HepG2 (cell line): ENCODE results near the gene TUBA4B. TPM values are rescaled to one million over a fixed set of nuclear protein-coding genes. Genes with fewer than 3 reads are reported as not detected.

Experiments used
- ATF5 ChIP-seq: sonication (generic); formaldehyde crosslinking; IDR thresholded peaks from 2 replicates; pipeline ENCODE4 v1.4.0; 2020; ENCODE audit warnings: mild to moderate bottlenecking, low read depth, missing genetic modification reagents
- CENPT ChIP-seq: sonication (generic); formaldehyde crosslinking; IDR thresholded peaks from 2 replicates; pipeline ENCODE4 v1.8.0; 2022; ENCODE audit warnings: low read depth, mild to moderate bottlenecking, moderate library complexity, missing genetic modification reagents
- HDAC6 ChIP-seq: fragments of 200-600 bp; sonication (generic); IDR thresholded peaks from 2 replicates; pipeline ENCODE4 v1.7.0; 2017; ENCODE audit warnings: mild to moderate bottlenecking, antibody characterized with exemption, low read length, low read depth
- HIVEP1 ChIP-seq: sonication (generic); formaldehyde crosslinking; IDR thresholded peaks from 2 replicates; pipeline ENCODE4 v1.4.0; 2020; ENCODE audit warnings: mild to moderate bottlenecking, missing genetic modification reagents
- KLF15 ChIP-seq: sonication (generic); formaldehyde crosslinking; IDR thresholded peaks from 2 replicates; pipeline ENCODE4 v1.8.1; 2023; ENCODE audit warnings: borderline replicate concordance, mild to moderate bottlenecking, inconsistent platforms, missing genetic modification reagents, mixed read lengths
- MEIS1 ChIP-seq: sonication (generic); formaldehyde crosslinking; IDR thresholded peaks from 2 replicates; pipeline ENCODE4 v1.9.0; 2021; ENCODE audit warnings: mild to moderate bottlenecking, missing genetic modification reagents, moderate library complexity, borderline replicate concordance
- MYNN ChIP-seq: sonication (generic); formaldehyde crosslinking; IDR thresholded peaks from 2 replicates; pipeline ENCODE4 v1.4.0; 2020; ENCODE audit warnings: mild to moderate bottlenecking, low read depth, missing genetic modification reagents
- NBN ChIP-seq: fragments of 450-650 bp; conservative IDR thresholded peaks from 2 replicates; pipeline ENCODE4 v1.6.1; 2017
- ZBTB38 ChIP-seq: sonication (generic); formaldehyde crosslinking; IDR thresholded peaks from 2 replicates; pipeline ENCODE4 v1.5.1; 2020; ENCODE audit warnings: mild to moderate bottlenecking, missing genetic modification reagents
- ZFP1 ChIP-seq: IDR thresholded peaks from 2 replicates; pipeline ENCODE4 v1.6.1; 2016
- ZNF10 ChIP-seq: sonication (generic); formaldehyde crosslinking; IDR thresholded peaks from 2 replicates; pipeline ENCODE4 v1.4.0; 2020; ENCODE audit warnings: mild to moderate bottlenecking, low read depth, missing genetic modification reagents, borderline replicate concordance
- ZNF230 ChIP-seq: sonication (generic); formaldehyde crosslinking; IDR thresholded peaks from 2 replicates; pipeline ENCODE4 v1.4.0; 2020; ENCODE audit warnings: mild to moderate bottlenecking, missing genetic modification reagents
- ZNF432 ChIP-seq: sonication (generic); formaldehyde crosslinking; IDR thresholded peaks from 2 replicates; pipeline ENCODE4 v1.5.0; 2020; ENCODE audit warnings: missing genetic modification reagents, mild to moderate bottlenecking, borderline replicate concordance
- ZNF530 ChIP-seq: sonication (generic); formaldehyde crosslinking; IDR thresholded peaks from 2 replicates; pipeline ENCODE4 v1.5.0; 2020; ENCODE audit warnings: low read depth, mild to moderate bottlenecking, missing genetic modification reagents
- ZNF550 ChIP-seq: sonication (generic); formaldehyde crosslinking; IDR thresholded peaks from 2 replicates; pipeline ENCODE4 v1.4.0; 2020; ENCODE audit warnings: mild to moderate bottlenecking, missing genetic modification reagents, borderline replicate concordance
- ZNF558 ChIP-seq: sonication (generic); formaldehyde crosslinking; IDR thresholded peaks from 2 replicates; pipeline ENCODE4 v1.9.0; 2022; ENCODE audit warnings: mild to moderate bottlenecking, missing genetic modification reagents, borderline replicate concordance
- ZNF674 ChIP-seq: sonication (generic); formaldehyde crosslinking; IDR thresholded peaks from 2 replicates; pipeline ENCODE4 v1.5.0; 2020; ENCODE audit warnings: low read depth, mild to moderate bottlenecking, missing genetic modification reagents
- ZSCAN21 ChIP-seq: sonication (generic); formaldehyde crosslinking; IDR thresholded peaks from 2 replicates; pipeline ENCODE4 v1.8.0; 2022; ENCODE audit warnings: mild to moderate bottlenecking, missing genetic modification reagents, moderate library complexity, borderline replicate concordance
- polyA plus RNA-seq, 8 experiments: library from polyadenylated mRNA; depleted of rRNA in 3 of 8; stranded (reverse) in 7 of 8; unstranded in 1 of 8; fragments of >200 nt; fragmentation: Illumina TruSeq in 4 of 8; extraction: Trizol in 4 of 8; gene quantifications; 2 replicates each; pipeline versions ENCODE4 v1.2.1 to v1.2.3, GENCODE V29; 2011 to 2016; ENCODE audit warnings: low read depth in 4 of 8, missing spikeins in 1 of 8, mixed read lengths in 1 of 8; ENCODE audit not compliant: insufficient read depth in 1 of 8
- total RNA-seq, 5 experiments: library from RNA; depleted of rRNA; stranded (reverse); fragments of >200 nt; fragmentation: Illumina TruSeq; extraction: Trizol; gene quantifications; 2 replicates each; pipeline ENCODE4 v1.2.3, GENCODE V29; 2016; ENCODE audit warnings: low read depth in 1 of 5
- TF ChIP-seq, protein P1 (sequence below): sonication (generic); formaldehyde crosslinking; IDR thresholded peaks from 2 replicates; pipeline ENCODE4 v1.4.0; 2020; ENCODE audit warnings: missing genetic modification reagents, borderline replicate concordance
- TF ChIP-seq, protein P2 (sequence below): sonication (generic); formaldehyde crosslinking; IDR thresholded peaks from 2 replicates; pipeline ENCODE4 v1.5.1; 2020; ENCODE audit warnings: missing genetic modification reagents, mild to moderate bottlenecking, borderline replicate concordance
- TF ChIP-seq, protein P3 (sequence below): sonication (generic); formaldehyde crosslinking; IDR thresholded peaks from 2 replicates; pipeline ENCODE4 v1.8.0; 2023; ENCODE audit warnings: mild to moderate bottlenecking, missing genetic modification reagents
- TF ChIP-seq, protein P4 (sequence below): IDR thresholded peaks from 2 replicates; pipeline ENCODE4 v1.6.1; 2016; ENCODE audit warnings: control low read depth

TUBA4B gene
- total and polyA plus RNA-seq, 2 of the 13 experiments (the other 11 are each of a cell fraction or from before 2014, with no cell fraction given), result 0.18 to 0.22 TPM

DNA sequence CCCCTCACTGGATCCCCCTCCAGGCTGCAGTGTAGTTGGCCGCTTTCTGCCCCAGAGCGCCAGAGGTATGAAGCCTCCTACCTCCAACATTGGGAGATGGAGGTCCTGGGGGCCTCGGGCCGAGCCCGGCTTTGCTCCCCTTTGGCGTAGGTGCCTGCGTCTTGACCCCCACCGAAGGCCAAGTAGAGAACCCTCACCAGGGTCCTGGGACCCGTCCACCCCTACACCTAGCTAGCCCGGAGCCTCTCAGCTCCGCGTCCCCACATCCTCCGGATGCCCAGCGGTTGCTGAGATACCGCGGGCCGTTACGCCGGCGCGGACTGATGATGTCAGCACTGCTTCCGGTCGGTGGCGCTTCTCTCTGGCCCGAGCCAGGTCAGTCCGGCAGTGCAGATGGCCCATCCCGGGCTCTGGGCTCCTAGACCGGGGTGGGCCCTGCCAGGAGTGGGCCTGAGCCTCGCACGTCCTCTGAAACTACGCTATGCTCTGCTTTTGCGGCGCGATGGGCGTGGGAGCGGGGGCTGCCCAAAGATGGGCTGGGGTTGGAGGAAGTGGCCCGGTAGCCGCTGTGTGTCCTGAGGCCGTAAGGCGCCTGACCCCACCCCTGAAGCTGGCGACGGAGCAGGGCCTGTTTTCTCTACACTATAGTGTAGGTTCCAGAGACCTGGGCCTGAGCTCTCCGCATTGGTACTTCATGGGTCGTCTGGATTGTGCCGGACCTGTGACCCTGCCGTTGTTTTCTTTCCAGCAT lies 7.7 kb upstream of the TUBA4B start, which contains the start of the genes GLB1L and STK16 (continued):
- TF ChIP-seq, protein P1, sequence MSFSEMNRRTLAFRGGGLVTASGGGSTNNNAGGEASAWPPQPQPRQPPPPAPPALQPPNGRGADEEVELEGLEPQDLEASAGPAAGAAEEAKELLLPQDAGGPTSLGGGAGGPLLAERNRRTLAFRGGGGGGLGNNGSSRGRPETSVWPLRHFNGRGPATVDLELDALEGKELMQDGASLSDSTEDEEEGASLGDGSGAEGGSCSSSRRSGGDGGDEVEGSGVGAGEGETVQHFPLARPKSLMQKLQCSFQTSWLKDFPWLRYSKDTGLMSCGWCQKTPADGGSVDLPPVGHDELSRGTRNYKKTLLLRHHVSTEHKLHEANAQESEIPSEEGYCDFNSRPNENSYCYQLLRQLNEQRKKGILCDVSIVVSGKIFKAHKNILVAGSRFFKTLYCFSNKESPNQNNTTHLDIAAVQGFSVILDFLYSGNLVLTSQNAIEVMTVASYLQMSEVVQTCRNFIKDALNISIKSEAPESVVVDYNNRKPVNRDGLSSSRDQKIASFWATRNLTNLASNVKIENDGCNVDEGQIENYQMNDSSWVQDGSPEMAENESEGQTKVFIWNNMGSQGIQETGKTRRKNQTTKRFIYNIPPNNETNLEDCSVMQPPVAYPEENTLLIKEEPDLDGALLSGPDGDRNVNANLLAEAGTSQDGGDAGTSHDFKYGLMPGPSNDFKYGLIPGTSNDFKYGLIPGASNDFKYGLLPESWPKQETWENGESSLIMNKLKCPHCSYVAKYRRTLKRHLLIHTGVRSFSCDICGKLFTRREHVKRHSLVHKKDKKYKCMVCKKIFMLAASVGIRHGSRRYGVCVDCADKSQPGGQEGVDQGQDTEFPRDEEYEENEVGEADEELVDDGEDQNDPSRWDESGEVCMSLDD (CRISPR knock-in tag), result no peak
- peak; percentile 67 for TF ChIP-seq ZSCAN21 (CRISPR knock-in tag)
- TF ChIP-seq, protein P2, sequence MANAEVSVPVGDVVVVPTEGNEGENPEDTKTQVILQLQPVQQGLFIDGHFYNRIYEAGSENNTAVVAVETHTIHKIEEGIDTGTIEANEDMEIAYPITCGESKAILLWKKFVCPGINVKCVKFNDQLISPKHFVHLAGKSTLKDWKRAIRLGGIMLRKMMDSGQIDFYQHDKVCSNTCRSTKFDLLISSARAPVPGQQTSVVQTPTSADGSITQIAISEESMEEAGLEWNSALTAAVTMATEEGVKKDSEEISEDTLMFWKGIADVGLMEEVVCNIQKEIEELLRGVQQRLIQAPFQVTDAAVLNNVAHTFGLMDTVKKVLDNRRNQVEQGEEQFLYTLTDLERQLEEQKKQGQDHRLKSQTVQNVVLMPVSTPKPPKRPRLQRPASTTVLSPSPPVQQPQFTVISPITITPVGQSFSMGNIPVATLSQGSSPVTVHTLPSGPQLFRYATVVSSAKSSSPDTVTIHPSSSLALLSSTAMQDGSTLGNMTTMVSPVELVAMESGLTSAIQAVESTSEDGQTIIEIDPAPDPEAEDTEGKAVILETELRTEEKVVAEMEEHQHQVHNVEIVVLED (CRISPR knock-in tag), result peak; percentile 93
- TF ChIP-seq CENPT, result peak; percentile 84
- TF ChIP-seq, protein P3, sequence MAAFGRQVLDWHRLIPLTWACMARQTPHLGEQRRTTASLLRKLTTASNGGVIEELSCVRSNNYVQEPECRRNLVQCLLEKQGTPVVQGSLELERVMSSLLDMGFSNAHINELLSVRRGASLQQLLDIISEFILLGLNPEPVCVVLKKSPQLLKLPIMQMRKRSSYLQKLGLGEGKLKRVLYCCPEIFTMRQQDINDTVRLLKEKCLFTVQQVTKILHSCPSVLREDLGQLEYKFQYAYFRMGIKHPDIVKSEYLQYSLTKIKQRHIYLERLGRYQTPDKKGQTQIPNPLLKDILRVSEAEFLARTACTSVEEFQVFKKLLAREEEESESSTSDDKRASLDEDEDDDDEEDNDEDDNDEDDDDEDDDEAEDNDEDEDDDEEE, result peak; percentile 84
- peak; percentile 93 for TF ChIP-seq ZNF230
- no peak for TF ChIP-seq ZNF674 (CRISPR knock-in tag)
- peak; percentile 93 for TF ChIP-seq MEIS1 (CRISPR knock-in tag)
- TF ChIP-seq ZBTB38 (CRISPR knock-in tag), result peak; percentile 78
- TF ChIP-seq MYNN (CRISPR knock-in tag), result peak; percentile 84; the same call in 1 of the 2 replicates
- TF ChIP-seq ZNF432 (CRISPR knock-in tag), result no peak
- no peak for TF ChIP-seq HDAC6
- TF ChIP-seq ATF5, result no peak
- TF ChIP-seq KLF15 (CRISPR knock-in tag), result no peak
- TF ChIP-seq ZNF530 (CRISPR knock-in tag), result peak; percentile 85; the same call in 1 of the 2 replicates
- TF ChIP-seq HIVEP1 (CRISPR knock-in tag), result peak; percentile 85; the same call in 1 of the 2 replicates
- TF ChIP-seq ZNF10 (CRISPR knock-in tag), result no peak
- TF ChIP-seq, protein P4, sequence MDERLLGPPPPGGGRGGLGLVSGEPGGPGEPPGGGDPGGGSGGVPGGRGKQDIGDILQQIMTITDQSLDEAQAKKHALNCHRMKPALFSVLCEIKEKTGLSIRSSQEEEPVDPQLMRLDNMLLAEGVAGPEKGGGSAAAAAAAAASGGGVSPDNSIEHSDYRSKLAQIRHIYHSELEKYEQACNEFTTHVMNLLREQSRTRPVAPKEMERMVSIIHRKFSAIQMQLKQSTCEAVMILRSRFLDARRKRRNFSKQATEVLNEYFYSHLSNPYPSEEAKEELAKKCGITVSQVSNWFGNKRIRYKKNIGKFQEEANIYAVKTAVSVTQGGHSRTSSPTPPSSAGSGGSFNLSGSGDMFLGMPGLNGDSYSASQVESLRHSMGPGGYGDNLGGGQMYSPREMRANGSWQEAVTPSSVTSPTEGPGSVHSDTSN (CRISPR knock-in tag), result no peak
- peak; percentile 71; the same call in 1 of the 2 replicates for TF ChIP-seq ZFP1
- peak; percentile 99 for TF ChIP-seq ZNF558 (CRISPR knock-in tag)
- no peak for TF ChIP-seq NBN
- TF ChIP-seq ZNF550 (CRISPR knock-in tag), result no peak; the same call in 1 of the 2 replicates
